ENCODE measurements around the gene DYNC2LI1.

DNA sequence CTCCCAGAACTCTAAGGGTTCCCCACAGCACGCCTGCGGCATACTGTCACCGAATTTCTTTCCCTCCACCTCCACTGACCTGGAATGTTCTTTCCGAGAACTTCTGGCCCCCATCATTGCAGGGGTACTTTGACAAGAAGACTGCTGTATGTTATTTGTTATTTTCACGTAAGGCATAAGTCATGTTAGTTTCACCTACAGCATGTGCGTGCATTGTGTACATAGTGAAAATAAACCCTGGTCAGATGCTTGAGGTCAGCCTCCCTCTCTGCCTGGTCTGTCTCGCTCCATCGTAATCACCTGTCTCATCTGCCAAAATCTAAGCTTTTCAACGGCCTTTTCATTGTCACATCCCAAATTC lies 69.0 kb downstream of the DYNC2LI1 start:
- TF ChIP-seq, protein P1, sequence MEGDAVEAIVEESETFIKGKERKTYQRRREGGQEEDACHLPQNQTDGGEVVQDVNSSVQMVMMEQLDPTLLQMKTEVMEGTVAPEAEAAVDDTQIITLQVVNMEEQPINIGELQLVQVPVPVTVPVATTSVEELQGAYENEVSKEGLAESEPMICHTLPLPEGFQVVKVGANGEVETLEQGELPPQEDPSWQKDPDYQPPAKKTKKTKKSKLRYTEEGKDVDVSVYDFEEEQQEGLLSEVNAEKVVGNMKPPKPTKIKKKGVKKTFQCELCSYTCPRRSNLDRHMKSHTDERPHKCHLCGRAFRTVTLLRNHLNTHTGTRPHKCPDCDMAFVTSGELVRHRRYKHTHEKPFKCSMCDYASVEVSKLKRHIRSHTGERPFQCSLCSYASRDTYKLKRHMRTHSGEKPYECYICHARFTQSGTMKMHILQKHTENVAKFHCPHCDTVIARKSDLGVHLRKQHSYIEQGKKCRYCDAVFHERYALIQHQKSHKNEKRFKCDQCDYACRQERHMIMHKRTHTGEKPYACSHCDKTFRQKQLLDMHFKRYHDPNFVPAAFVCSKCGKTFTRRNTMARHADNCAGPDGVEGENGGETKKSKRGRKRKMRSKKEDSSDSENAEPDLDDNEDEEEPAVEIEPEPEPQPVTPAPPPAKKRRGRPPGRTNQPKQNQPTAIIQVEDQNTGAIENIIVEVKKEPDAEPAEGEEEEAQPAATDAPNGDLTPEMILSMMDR (IDR thresholded peaks at IDR 0.05) = no peak
- no peak for TF ChIP-seq POLR2A (IDR thresholded peaks at IDR 0.05)
